Trophoblast cell (in vitro differentiated cells and primary cell): ENCODE results near the gene RBM19.

Experiments used
- DNase-seq, 2 donors: peaks; one replicate each; pipeline ENCODE4 v3.0.0-alpha.2; 2016
- H2AFZ ChIP-seq: 2 replicates; pipeline ENCODE4 v1.6.1; 2013; ENCODE audit warnings: low read length, moderate library complexity, mild to moderate bottlenecking; ENCODE audit not compliant: insufficient read depth, poor library complexity
- H2AK5ac ChIP-seq: 2 replicates; pipeline ENCODE4 v1.6.1; 2013; ENCODE audit warnings: mild to moderate bottlenecking, low read length
- H2BK120ac ChIP-seq: 2 replicates; pipeline ENCODE4 v1.6.1; 2013; ENCODE audit warnings: low read length, mild to moderate bottlenecking, moderate library complexity; ENCODE audit not compliant: insufficient read depth, poor library complexity
- H2BK12ac ChIP-seq: 2 replicates; pipeline ENCODE4 v1.6.1; 2013; ENCODE audit warnings: mild to moderate bottlenecking, low read length, moderate library complexity
- H2BK5ac ChIP-seq: 2 replicates; pipeline ENCODE4 v1.6.1; 2013; ENCODE audit warnings: low read length, low read depth, moderate library complexity, mild to moderate bottlenecking; ENCODE audit not compliant: poor library complexity
- H3K14ac ChIP-seq: 2 replicates; pipeline ENCODE4 v1.6.1; 2013; ENCODE audit warnings: mild to moderate bottlenecking, low read length
- H3K18ac ChIP-seq: 2 replicates; pipeline ENCODE4 v1.6.1; 2013; ENCODE audit warnings: mild to moderate bottlenecking, low read length
- H3K23ac ChIP-seq: 2 replicates; pipeline ENCODE4 v1.6.1; 2013; ENCODE audit warnings: low read length
- H3K27ac ChIP-seq: 2 replicates; pipeline ENCODE4 v1.5.1; 2013; ENCODE audit warnings: low read depth, mild to moderate bottlenecking, inconsistent platforms, low read length, moderate library complexity
- H3K27me3 ChIP-seq: 2 replicates; pipeline ENCODE4 v1.6.1; 2013; ENCODE audit warnings: inconsistent platforms, mild to moderate bottlenecking, low read length, moderate library complexity; ENCODE audit not compliant: insufficient read depth
- H3K36me3 ChIP-seq, 2 experiments: 1 replicate in 1 of 2; 2 replicates in 1 of 2; pipeline ENCODE4 v1.6.1; 2013; ENCODE audit warnings: low read length in 2 of 2, mild to moderate bottlenecking in 2 of 2, moderate library complexity in 1 of 2; ENCODE audit not compliant: insufficient read depth in 2 of 2, control insufficient read depth in 1 of 2
- H3K4ac ChIP-seq: 2 replicates; pipeline ENCODE4 v1.6.1; 2013; ENCODE audit warnings: low read depth, mild to moderate bottlenecking, low read length, moderate library complexity
- H3K4me1 ChIP-seq, 2 experiments: 1 replicate in 1 of 2; 2 replicates in 1 of 2; pipeline ENCODE4 v1.6.1; 2013; ENCODE audit warnings: low read length in 2 of 2, mild to moderate bottlenecking in 2 of 2, moderate library complexity in 1 of 2; ENCODE audit not compliant: insufficient read depth in 2 of 2, control insufficient read depth in 1 of 2
- H3K4me2 ChIP-seq: 2 replicates; pipeline ENCODE4 v1.6.1; 2013; ENCODE audit warnings: inconsistent platforms, mild to moderate bottlenecking, low read length, moderate library complexity
- H3K4me3 ChIP-seq: 2 replicates; pipeline ENCODE4 v1.5.1; 2013; ENCODE audit warnings: mild to moderate bottlenecking, low read depth, low read length, inconsistent platforms
- H3K79me1 ChIP-seq: one replicate; pipeline ENCODE4 v1.6.1; 2013; ENCODE audit warnings: low read length
- H3K79me2 ChIP-seq: 2 replicates; pipeline ENCODE4 v1.6.1; 2013; ENCODE audit warnings: low read length, mild to moderate bottlenecking; ENCODE audit not compliant: control insufficient read depth, insufficient read depth, poor library complexity
- H3K9ac ChIP-seq: 2 replicates; pipeline ENCODE4 v1.6.1; 2013; ENCODE audit warnings: mild to moderate bottlenecking, low read length
- H3K9me3 ChIP-seq: 2 replicates; pipeline ENCODE4 v1.6.1; 2013; ENCODE audit warnings: low read depth, mild to moderate bottlenecking, control low read depth, inconsistent platforms, low read length; ENCODE audit not compliant: insufficient read depth
- H4K12ac ChIP-seq: 2 replicates; pipeline ENCODE4 v1.6.1; 2013; ENCODE audit warnings: low read depth, mild to moderate bottlenecking, low read length, moderate library complexity
- H4K8ac ChIP-seq: 2 replicates; pipeline ENCODE4 v1.6.1; 2013; ENCODE audit warnings: low read depth, mild to moderate bottlenecking, low read length, moderate library complexity
- H4K91ac ChIP-seq: one replicate; pipeline ENCODE4 v1.6.1; 2013; ENCODE audit warnings: low read depth, mild to moderate bottlenecking, low read length, moderate library complexity
- WGBS: extraction: QIAGEN DNeasy Blood & Tissue Kit; methylation state at CpG from one replicate; pipeline ENCODE4 v1.1.7; 2013; ENCODE audit warnings: missing lambda C conversion rate; ENCODE audit not compliant: insufficient read length, insufficient coverage; ENCODE audit errors: extremely low coverage; 5-methylcytosine and 5-hydroxymethylcytosine counted together

The RBM19 gene

GRCh38 chr12:113889891-113890581 is 76.1 kb downstream of the RBM19 start:
- WGBS = no CpG with 5 or more reads among the region's 23 CpGs
- H3K79me2 ChIP-seq = no peaks in the 10 kb centered on the region
- H3K4me1 ChIP-seq = no peaks in the 10 kb centered on the region
- H3K18ac ChIP-seq = no peak overlapping the region
- peaks cover 2% of the 10 kb centered on the region for H3K9me3 ChIP-seq
- DNase-seq = no peak
- no peak overlapping the region for H4K91ac ChIP-seq
- H2AK5ac ChIP-seq = no peak overlapping the region
- peaks cover 0 to 3% of the 10 kb centered on the region in 2 experiments for H3K36me3 ChIP-seq
- H3K27ac ChIP-seq = no peak overlapping the region
- no peaks in the 10 kb centered on the region for H3K27me3 ChIP-seq
- H3K4ac ChIP-seq = no peak overlapping the region
- H3K4me2 ChIP-seq = no peak overlapping the region
- no peak overlapping the region for H3K9ac ChIP-seq
- no peak overlapping the region for H4K8ac ChIP-seq
- no peak overlapping the region for H3K4me3 ChIP-seq
- H3K14ac ChIP-seq = no peak overlapping the region
- H2BK120ac ChIP-seq = no peak overlapping the region
- H2BK5ac ChIP-seq = no peak overlapping the region
- H3K79me1 ChIP-seq = no peaks in the 10 kb centered on the region
- H4K12ac ChIP-seq = no peak overlapping the region
- H2BK12ac ChIP-seq = no peak overlapping the region
- no peak overlapping the region for H2AFZ ChIP-seq
- no peak overlapping the region for H3K23ac ChIP-seq

DNA sequence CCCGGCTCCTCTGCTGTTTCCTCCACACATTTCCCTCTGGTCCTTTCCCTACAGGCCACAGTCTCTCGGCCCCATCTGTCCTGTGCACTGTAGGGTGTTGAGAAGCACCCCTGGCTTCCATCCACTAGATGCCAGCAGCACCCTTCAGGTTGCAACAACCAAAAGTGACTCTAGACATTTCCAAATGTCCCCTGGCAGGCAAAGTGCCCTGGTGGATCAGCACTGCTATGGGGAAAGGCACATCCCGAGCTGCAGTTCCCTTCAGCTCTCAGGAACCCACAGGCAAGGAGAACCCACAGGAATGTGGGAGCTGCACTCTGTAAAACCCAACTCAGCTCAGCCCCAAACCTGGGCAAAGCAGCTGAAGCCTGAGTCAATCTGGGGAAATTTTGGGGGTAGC is 77.0 kb downstream of the RBM19 start:
- no peak overlapping the region for H4K12ac ChIP-seq
- H3K4ac ChIP-seq = no peak overlapping the region
- DNase-seq = no peak
- no peaks in the 10 kb centered on the region for H3K36me3 ChIP-seq
- H3K14ac ChIP-seq = no peak overlapping the region
- H3K79me2 ChIP-seq = no peaks in the 10 kb centered on the region
- no peak overlapping the region for H3K18ac ChIP-seq
- no peaks in the 10 kb centered on the region for H3K9me3 ChIP-seq
- no peak overlapping the region for H4K91ac ChIP-seq
- H3K23ac ChIP-seq = no peak overlapping the region
- H3K4me1 ChIP-seq = no peaks in the 10 kb centered on the region
- no peaks in the 10 kb centered on the region for H3K27me3 ChIP-seq
- no peaks in the 10 kb centered on the region for H3K79me1 ChIP-seq
- no peak overlapping the region for H4K8ac ChIP-seq
- H2BK12ac ChIP-seq = no peak overlapping the region
- no CpG with 5 or more reads among the region's 3 CpGs for WGBS
- H2BK120ac ChIP-seq = no peak overlapping the region
- H3K9ac ChIP-seq = no peak overlapping the region
- H3K4me2 ChIP-seq = no peak overlapping the region
- H2AK5ac ChIP-seq = no peak overlapping the region
- no peak overlapping the region for H2AFZ ChIP-seq
- no peak overlapping the region for H2BK5ac ChIP-seq
- H3K4me3 ChIP-seq = no peak overlapping the region
- no peak overlapping the region for H3K27ac ChIP-seq

DNA sequence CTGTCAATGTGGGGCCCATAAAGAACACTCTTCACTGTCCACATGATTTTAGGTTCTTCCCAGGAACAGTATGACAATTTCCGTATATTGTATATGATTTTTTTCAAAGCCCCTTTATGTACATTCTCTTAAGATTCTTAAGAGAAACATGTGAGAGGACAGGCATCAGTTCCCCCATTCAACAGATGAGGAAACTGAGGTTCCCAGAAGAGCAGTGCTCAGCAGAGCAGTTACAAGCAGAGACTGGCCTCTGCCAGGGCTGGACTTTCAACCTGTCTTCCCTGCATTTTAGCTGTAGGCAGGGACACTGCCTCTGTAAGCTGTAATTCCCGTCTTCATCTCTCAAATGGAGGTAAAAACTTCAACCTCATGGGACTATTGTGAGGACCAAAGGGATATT is 77.7 kb downstream of the RBM19 start:
- Histone ChIP-seq H3K9me3 (no peaks in the 10 kb centered on the region), H2AK5ac (no peak overlapping the region), H4K91ac (no peak overlapping the region), H3K18ac (no peak overlapping the region), H2BK120ac (no peak overlapping the region), H3K79me1 (no peaks in the 10 kb centered on the region), H3K4ac (no peak overlapping the region), H4K8ac (no peak overlapping the region), H3K4me1 (no peaks in the 10 kb centered on the region), H3K27ac (no peak overlapping the region), H3K14ac (no peak overlapping the region), H3K27me3 (no peaks in the 10 kb centered on the region), H3K79me2 (no peaks in the 10 kb centered on the region), H3K23ac (no peak overlapping the region), H2BK12ac (no peak overlapping the region), H3K36me3 (no peaks in the 10 kb centered on the region), H3K4me2 (no peak overlapping the region), H2AFZ (no peak overlapping the region), H2BK5ac (no peak overlapping the region), H4K12ac (no peak overlapping the region), H3K9ac (no peak overlapping the region), H3K4me3 (no peak overlapping the region)
- WGBS = no CpG with 5 or more reads among the region's 2 CpGs
- no peak for DNase-seq

DNA sequence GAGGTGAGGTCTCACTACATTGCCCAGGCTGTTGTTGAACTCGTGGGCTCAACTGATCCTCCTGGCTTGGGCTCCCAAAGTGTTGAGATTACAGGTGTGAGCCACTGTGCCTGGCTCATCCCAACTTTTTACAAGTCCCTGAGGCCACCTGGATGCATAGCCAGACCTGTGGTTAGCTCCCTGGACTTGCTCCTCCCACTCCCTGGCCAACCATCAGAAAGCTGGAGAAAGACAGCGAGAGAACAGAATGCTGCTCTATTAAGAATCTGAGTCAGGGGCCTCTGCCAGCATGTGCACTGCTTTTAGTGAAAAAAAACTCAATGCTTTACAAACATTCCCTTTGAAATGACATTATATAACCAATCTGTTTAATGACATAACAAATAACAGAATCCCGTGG is 78.2 kb downstream of the RBM19 start:
- H4K8ac ChIP-seq = no peak overlapping the region
- no peak overlapping the region for H3K4ac ChIP-seq
- no peak overlapping the region for H3K4me3 ChIP-seq
- no peak overlapping the region for H3K23ac ChIP-seq
- no peaks in the 10 kb centered on the region for H3K36me3 ChIP-seq
- no peaks in the 10 kb centered on the region for H3K27me3 ChIP-seq
- H3K9me3 ChIP-seq = no peaks in the 10 kb centered on the region
- H3K9ac ChIP-seq = no peak overlapping the region
- H3K18ac ChIP-seq = no peak overlapping the region
- no peak overlapping the region for H2BK5ac ChIP-seq
- H3K27ac ChIP-seq = no peak overlapping the region
- H2AFZ ChIP-seq = no peak overlapping the region
- H2AK5ac ChIP-seq = no peak overlapping the region
- H4K12ac ChIP-seq = no peak overlapping the region
- no peak overlapping the region for H4K91ac ChIP-seq
- WGBS = no CpG with 5 or more reads among the region's 3 CpGs
- H3K4me2 ChIP-seq = no peak overlapping the region
- H2BK12ac ChIP-seq = no peak overlapping the region
- H3K14ac ChIP-seq = no peak overlapping the region
- H3K4me1 ChIP-seq = no peaks in the 10 kb centered on the region
- no peak for DNase-seq
- no peaks in the 10 kb centered on the region for H3K79me2 ChIP-seq
- no peak overlapping the region for H2BK120ac ChIP-seq
- H3K79me1 ChIP-seq = no peaks in the 10 kb centered on the region
